HepG2 (cell line): ENCODE data around the gene CPEB3. TPM values are rescaled to one million over a fixed set of nuclear protein-coding genes. Genes with fewer than 3 reads are reported as not detected.

Source experiments
- ESRRA ChIP-seq: sonication (generic); formaldehyde crosslinking; IDR thresholded peaks from 2 replicates; pipeline ENCODE4 v1.5.1; 2020; ENCODE audit warnings: mild to moderate bottlenecking, low read depth, missing genetic modification reagents
- KLF15 ChIP-seq: sonication (generic); formaldehyde crosslinking; IDR thresholded peaks from 2 replicates; pipeline ENCODE4 v1.8.1; 2023; ENCODE audit warnings: borderline replicate concordance, mild to moderate bottlenecking, inconsistent platforms, missing genetic modification reagents, mixed read lengths
- KMT2A ChIP-seq: sonication (generic); formaldehyde crosslinking; IDR thresholded peaks from 2 replicates; pipeline ENCODE4 v1.4.0; 2020; ENCODE audit warnings: missing genetic modification reagents
- MXI1 ChIP-seq: IDR thresholded peaks from 3 replicates; pipeline ENCODE4 v1.6.1; 2012; ENCODE audit warnings: low read depth, low read length, inconsistent platforms, borderline replicate concordance
- SMAD1 ChIP-seq: sonication (generic); formaldehyde crosslinking; IDR thresholded peaks from 2 replicates; pipeline ENCODE4 v1.4.0; 2020; ENCODE audit warnings: missing genetic modification reagents, low read depth, mild to moderate bottlenecking, borderline replicate concordance
- ZNF12 ChIP-seq: sonication (generic); formaldehyde crosslinking; IDR thresholded peaks from 2 replicates; pipeline ENCODE4 v1.5.0; 2020; ENCODE audit warnings: missing genetic modification reagents
- ZNF230 ChIP-seq: sonication (generic); formaldehyde crosslinking; IDR thresholded peaks from 2 replicates; pipeline ENCODE4 v1.4.0; 2020; ENCODE audit warnings: mild to moderate bottlenecking, missing genetic modification reagents
- ZNF484 ChIP-seq: sonication (generic); formaldehyde crosslinking; IDR thresholded peaks from 2 replicates; pipeline ENCODE4 v1.5.1; 2020; ENCODE audit warnings: mild to moderate bottlenecking, low read depth, missing genetic modification reagents, borderline replicate concordance
- ZNF552 ChIP-seq: sonication (generic); formaldehyde crosslinking; IDR thresholded peaks from 2 replicates; pipeline ENCODE4 v1.9.0; 2022; ENCODE audit warnings: missing genetic modification reagents, mild to moderate bottlenecking, borderline replicate concordance
- polyA plus RNA-seq, 8 experiments: library from polyadenylated mRNA; depleted of rRNA in 3 of 8; stranded (reverse) in 7 of 8; unstranded in 1 of 8; fragments of >200 nt; fragmentation: Illumina TruSeq in 4 of 8; extraction: Trizol in 4 of 8; gene quantifications; 2 replicates each; pipeline versions ENCODE4 v1.2.1 to v1.2.3, GENCODE V29; 2011 to 2016; ENCODE audit warnings: low read depth in 4 of 8, missing spikeins in 1 of 8, mixed read lengths in 1 of 8; ENCODE audit not compliant: insufficient read depth in 1 of 8
- total RNA-seq, 5 experiments: library from RNA; depleted of rRNA; stranded (reverse); fragments of >200 nt; fragmentation: Illumina TruSeq; extraction: Trizol; gene quantifications; 2 replicates each; pipeline ENCODE4 v1.2.3, GENCODE V29; 2016; ENCODE audit warnings: low read depth in 1 of 5
- TF ChIP-seq, protein P1 (sequence below): sonication (generic); formaldehyde crosslinking; IDR thresholded peaks from 2 replicates; pipeline ENCODE4 v1.5.0; 2020; ENCODE audit warnings: missing genetic modification reagents
- TF ChIP-seq, protein P2 (sequence below): sonication (generic); formaldehyde crosslinking; IDR thresholded peaks from 2 replicates; pipeline ENCODE4 v1.9.0; 2021; ENCODE audit warnings: missing genetic modification reagents, borderline replicate concordance
- TF ChIP-seq, protein P3 (sequence below): sonication (generic); formaldehyde crosslinking; IDR thresholded peaks from 2 replicates; pipeline ENCODE4 v1.8.0; 2022; ENCODE audit warnings: missing genetic modification reagents, mild to moderate bottlenecking, borderline replicate concordance
- TF ChIP-seq, protein P4 (sequence below): sonication (generic); formaldehyde crosslinking; IDR thresholded peaks from 2 replicates; pipeline ENCODE4 v1.4.0; 2020; ENCODE audit warnings: missing genetic modification reagents

The CPEB3 gene
- total and polyA plus RNA-seq, 2 of the 13 experiments (the other 11 are each of a cell fraction or from before 2014, with no cell fraction given) = 0.66 to 0.70 TPM

DNA sequence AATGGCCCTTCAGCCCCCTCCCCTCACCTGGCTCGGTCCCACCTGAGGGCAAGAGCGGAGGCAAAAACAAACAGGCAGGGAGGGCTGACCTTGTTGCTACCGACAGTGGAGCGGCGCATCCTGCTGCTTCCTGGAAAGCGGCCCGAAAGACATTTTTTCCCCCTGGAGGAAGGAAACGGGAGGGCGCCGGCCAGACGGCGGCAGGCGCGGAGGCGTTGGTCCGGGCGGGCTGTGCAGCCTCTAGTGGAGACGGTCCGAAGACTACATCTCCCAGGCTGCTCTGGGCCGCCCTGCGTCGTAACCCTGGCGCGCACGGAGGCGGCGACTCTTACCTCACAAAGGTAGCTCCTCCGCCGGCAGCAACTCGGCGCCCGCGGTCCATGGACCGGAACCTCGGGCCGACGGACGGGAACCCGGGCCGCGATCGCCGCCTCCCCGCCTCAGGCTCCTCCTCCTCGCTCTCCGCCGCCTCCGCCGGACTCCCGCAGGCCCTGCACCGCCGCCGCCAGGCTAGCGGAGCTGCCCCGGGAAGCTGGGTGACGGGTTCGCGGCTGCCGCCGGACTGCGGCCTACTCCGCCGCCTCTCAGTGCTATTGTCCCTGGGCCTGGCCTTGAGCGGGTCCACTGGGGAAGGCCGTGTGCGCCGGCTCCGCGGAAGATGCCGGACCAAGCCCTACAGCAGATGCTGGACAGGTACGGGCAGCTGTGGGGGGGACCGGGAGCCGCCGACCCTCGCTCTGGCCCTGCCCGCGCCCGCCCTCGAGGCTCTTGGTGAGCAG is at the start of gene CPEB3, which contains the start of gene MARCHF5 (continued):
- no peak; the same call in 1 of the 2 replicates for TF ChIP-seq ESRRA
- peak; percentile 85; the same call in 1 of the 2 replicates for TF ChIP-seq ZNF230
- peak; percentile 65; the same call in 1 of the 3 replicates for TF ChIP-seq MXI1
- TF ChIP-seq, protein P1, sequence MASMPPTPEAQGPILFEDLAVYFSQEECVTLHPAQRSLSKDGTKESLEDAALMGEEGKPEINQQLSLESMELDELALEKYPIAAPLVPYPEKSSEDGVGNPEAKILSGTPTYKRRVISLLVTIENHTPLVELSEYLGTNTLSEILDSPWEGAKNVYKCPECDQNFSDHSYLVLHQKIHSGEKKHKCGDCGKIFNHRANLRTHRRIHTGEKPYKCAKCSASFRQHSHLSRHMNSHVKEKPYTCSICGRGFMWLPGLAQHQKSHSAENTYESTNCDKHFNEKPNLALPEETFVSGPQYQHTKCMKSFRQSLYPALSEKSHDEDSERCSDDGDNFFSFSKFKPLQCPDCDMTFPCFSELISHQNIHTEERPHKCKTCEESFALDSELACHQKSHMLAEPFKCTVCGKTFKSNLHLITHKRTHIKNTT (CRISPR knock-in tag) = no peak
- TF ChIP-seq, protein P2, sequence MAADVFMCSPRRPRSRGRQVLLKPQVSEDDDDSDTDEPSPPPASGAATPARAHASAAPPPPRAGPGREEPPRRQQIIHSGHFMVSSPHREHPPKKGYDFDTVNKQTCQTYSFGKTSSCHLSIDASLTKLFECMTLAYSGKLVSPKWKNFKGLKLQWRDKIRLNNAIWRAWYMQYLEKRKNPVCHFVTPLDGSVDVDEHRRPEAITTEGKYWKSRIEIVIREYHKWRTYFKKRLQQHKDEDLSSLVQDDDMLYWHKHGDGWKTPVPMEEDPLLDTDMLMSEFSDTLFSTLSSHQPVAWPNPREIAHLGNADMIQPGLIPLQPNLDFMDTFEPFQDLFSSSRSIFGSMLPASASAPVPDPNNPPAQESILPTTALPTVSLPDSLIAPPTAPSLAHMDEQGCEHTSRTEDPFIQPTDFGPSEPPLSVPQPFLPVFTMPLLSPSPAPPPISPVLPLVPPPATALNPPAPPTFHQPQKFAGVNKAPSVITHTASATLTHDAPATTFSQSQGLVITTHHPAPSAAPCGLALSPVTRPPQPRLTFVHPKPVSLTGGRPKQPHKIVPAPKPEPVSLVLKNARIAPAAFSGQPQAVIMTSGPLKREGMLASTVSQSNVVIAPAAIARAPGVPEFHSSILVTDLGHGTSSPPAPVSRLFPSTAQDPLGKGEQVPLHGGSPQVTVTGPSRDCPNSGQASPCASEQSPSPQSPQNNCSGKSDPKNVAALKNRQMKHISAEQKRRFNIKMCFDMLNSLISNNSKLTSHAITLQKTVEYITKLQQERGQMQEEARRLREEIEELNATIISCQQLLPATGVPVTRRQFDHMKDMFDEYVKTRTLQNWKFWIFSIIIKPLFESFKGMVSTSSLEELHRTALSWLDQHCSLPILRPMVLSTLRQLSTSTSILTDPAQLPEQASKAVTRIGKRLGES (CRISPR knock-in tag) = no peak; the same call in 1 of the 2 replicates
- TF ChIP-seq KLF15 = no peak; the same call in 1 of the 2 replicates
- TF ChIP-seq, protein P3, sequence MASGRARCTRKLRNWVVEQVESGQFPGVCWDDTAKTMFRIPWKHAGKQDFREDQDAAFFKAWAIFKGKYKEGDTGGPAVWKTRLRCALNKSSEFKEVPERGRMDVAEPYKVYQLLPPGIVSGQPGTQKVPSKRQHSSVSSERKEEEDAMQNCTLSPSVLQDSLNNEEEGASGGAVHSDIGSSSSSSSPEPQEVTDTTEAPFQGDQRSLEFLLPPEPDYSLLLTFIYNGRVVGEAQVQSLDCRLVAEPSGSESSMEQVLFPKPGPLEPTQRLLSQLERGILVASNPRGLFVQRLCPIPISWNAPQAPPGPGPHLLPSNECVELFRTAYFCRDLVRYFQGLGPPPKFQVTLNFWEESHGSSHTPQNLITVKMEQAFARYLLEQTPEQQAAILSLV (CRISPR knock-in tag) = no peak; the same call in 1 of the 2 replicates
- TF ChIP-seq, protein P4, sequence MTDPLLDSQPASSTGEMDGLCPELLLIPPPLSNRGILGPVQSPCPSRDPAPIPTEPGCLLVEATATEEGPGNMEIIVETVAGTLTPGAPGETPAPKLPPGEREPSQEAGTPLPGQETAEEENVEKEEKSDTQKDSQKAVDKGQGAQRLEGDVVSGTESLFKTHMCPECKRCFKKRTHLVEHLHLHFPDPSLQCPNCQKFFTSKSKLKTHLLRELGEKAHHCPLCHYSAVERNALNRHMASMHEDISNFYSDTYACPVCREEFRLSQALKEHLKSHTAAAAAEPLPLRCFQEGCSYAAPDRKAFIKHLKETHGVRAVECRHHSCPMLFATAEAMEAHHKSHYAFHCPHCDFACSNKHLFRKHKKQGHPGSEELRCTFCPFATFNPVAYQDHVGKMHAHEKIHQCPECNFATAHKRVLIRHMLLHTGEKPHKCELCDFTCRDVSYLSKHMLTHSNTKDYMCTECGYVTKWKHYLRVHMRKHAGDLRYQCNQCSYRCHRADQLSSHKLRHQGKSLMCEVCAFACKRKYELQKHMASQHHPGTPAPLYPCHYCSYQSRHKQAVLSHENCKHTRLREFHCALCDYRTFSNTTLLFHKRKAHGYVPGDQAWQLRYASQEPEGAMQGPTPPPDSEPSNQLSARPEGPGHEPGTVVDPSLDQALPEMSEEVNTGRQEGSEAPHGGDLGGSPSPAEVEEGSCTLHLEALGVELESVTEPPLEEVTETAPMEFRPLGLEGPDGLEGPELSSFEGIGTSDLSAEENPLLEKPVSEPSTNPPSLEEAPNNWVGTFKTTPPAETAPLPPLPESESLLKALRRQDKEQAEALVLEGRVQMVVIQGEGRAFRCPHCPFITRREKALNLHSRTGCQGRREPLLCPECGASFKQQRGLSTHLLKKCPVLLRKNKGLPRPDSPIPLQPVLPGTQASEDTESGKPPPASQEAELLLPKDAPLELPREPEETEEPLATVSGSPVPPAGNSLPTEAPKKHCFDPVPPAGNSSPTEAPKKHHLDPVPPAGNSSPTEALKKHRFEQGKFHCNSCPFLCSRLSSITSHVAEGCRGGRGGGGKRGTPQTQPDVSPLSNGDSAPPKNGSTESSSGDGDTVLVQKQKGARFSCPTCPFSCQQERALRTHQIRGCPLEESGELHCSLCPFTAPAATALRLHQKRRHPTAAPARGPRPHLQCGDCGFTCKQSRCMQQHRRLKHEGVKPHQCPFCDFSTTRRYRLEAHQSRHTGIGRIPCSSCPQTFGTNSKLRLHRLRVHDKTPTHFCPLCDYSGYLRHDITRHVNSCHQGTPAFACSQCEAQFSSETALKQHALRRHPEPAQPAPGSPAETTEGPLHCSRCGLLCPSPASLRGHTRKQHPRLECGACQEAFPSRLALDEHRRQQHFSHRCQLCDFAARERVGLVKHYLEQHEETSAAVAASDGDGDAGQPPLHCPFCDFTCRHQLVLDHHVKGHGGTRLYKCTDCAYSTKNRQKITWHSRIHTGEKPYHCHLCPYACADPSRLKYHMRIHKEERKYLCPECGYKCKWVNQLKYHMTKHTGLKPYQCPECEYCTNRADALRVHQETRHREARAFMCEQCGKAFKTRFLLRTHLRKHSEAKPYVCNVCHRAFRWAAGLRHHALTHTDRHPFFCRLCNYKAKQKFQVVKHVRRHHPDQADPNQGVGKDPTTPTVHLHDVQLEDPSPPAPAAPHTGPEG (CRISPR knock-in tag) = peak; percentile 98
- TF ChIP-seq ZNF552 = no peak
- TF ChIP-seq ZNF12 (CRISPR knock-in tag) = no peak
- 0 out of 2 replicates have a peak, but pooled peaks have one; percentile 43 for TF ChIP-seq SMAD1
- peak; percentile 87 for TF ChIP-seq KMT2A (CRISPR knock-in tag)
- no peak for TF ChIP-seq ZNF484 (CRISPR knock-in tag)
